ENCODE results near the gene ABO.
"Not testable (repeated sequence)": the region's sequence is repeated elsewhere in the genome, so short reads cannot be mapped to it uniquely, and the experiment has no call there.

ABO gene

DNA sequence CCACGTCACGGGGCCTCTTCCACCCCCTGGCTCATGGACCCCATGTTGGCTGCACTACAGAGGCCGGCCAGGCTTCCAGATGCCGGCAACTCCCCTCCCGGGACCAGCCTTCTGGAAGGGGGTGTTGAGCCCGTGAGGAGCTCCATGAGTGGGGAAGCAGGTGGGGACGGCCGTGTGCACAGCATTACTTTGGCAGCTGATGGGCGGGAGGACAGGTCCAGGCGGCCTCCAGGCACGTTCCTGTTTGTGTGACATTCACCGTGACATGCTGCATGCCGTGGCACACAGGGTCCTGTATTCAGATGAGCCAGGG, 29.1 kb upstream of the ABO start:
- Mint-ChIP-seq H3K27ac (no peak overlapping the region), H3K36me3 (no peaks in the 10 kb centered on the region), H3K4me3 (no peak overlapping the region), H3K27me3 (peaks cover 11% of the 10 kb centered on the region), H3K9me3 (no peaks in the 10 kb centered on the region), H3K4me1 (no peaks in the 10 kb centered on the region)
- DNase-seq (ENCODE audit: low spot score in 2 of 2) (no peak), ATAC-seq (ENCODE audit: low read depth) (no peak)

DNA sequence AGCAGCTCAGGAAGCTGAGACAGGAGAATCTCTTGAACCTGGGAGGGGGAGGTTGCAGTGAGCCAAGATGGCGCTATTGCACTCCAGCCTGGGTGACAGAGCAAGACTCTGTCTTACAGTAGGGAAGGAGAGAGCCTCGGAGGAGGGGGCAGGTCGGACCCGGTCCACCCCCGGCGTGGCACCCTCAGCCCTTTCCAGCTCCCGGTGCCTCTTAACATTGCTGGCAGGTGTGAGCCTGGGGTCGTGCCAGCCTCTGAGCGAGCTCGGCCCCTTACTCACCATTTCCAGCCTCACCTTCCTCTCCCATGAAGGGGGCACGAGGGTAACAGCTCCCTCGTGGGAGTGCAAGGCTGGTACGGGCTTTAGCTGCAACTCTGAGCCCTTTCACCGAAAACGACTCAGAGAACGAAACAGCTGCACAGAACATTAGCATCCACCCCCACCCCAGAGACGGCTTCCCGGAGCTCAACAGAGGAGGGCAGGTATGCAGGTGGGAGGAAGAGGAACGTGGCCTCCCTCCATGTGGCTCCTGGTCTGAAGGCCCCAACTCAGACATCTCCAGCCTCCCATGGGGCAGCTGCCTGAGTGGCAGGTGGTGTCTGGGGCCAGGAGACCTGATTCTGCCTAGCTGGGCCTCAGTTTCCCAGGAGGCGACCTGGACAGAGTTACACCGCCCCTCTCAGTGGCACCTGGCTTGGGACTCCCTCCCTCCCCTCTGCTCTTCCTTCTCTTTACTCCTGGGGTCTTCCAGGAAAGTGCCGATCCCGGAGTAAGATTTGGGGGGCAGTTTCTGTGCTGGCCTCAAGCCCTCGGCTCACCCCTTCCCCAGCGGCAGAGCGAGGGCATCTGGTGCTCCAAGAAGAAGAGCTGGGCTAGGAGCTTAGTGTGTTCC, 28.5 kb upstream of the ABO start:
- DNase-seq (ENCODE audit: low spot score in 2 of 2) (no peak), ATAC-seq (ENCODE audit: low read depth) (no peak)
- no peaks in the 10 kb centered on the region for H3K4me1 Mint-ChIP-seq
- no peaks in the 10 kb centered on the region for H3K36me3 Mint-ChIP-seq
- no peaks in the 10 kb centered on the region for H3K9me3 Mint-ChIP-seq
- peaks cover 9% of the 10 kb centered on the region for H3K27me3 Mint-ChIP-seq
- H3K27ac Mint-ChIP-seq, result no peak overlapping the region
- H3K4me3 Mint-ChIP-seq, result no peak overlapping the region

DNA sequence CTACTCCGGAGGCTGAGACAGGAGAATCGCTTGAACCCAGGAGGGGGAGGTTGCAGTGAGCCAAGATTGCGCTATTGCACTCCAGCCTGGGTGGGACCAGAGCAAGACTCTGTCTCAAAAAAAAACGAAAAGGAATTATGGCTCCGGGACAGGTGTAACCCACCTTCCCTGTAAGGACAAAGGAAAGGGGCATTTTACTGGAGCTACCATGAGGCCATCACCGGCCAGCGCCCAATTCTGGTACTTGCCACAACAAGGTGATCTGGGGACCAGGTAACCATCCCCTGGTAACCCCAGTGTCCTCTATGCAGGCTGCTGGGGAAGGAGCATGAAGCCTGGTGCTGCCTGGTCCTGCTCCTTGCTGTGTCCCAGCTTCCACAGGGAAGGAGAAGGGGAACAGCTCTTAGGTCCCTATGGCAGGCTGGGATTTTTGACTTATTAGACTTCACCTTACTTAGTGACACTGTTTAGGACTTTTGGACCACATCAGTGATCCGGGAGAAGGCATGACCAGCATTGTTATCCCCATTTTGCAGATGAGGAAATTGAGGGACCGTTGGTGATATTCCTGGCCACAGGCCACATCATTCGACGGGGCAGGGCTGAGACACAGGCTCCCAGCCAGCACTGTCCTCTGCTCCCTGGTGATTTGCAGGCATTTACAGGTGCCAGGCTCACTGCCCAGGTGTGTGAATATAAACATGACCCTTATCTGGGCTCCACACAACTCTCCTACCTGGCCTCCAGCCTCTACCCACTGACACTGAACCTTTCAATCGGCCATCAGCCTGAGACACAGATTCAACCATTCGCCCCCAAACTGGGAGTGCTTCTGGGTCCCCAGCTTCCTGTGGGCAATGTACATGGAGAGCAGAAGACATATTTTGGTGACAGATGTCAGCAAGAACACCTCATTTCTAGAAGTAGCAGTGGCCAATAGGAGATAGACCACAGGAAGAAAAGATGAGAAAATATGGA, 26.5 kb upstream of the ABO start:
- Mint-ChIP-seq H3K9me3 (no peaks in the 10 kb centered on the region), H3K4me1 (no peaks in the 10 kb centered on the region), H3K27ac (no peak overlapping the region), H3K27me3 (peaks cover 1% of the 10 kb centered on the region), H3K36me3 (no peaks in the 10 kb centered on the region), H3K4me3 (no peak overlapping the region)
- no peak for ATAC-seq (ENCODE audit: low read depth)
- no peak for DNase-seq (ENCODE audit: low spot score in 2 of 2)

DNA sequence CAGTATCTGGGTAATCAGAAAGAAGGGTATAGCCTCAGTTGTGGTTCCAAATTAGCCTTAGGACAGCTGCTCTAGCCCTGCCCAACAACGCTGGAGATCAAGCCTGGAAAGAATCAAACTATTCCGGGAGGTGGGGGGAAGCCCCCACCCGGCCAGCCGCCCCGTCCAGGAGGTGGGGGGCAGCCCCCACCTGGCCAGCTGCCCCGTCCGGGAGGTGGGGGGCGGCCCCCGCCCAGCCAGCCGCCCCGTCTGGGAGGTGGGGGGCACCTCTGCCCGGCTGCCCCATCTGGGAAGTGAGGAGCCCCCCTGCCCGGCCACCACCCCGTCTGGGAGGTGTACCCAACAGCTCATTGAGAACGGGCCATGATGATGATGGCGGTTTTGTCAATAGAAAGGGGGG, 25.0 kb upstream of the ABO start:
- H3K9me3 Mint-ChIP-seq; ATAC-seq (ENCODE audit: low read depth); H3K4me3 Mint-ChIP-seq: not testable (repeated sequence)

DNA sequence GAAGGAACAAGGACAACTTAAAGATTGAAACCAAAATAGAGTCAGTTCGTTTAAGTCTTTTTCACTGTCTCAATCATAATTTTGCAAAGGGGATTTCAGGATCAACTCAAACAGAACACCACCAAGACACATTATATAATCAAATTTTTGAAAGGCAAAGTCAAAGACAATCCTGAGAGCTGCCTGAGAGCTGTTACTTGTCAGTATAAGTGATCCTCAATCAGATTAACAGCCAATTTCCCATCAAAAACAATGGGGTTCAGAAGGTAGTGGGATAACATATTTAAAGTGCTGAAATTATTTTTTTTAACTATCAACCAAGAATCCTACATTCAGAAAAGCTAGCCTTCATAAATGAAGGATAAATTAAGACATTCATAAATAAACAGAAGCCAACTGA, 19.3 kb upstream of the ABO start:
- ATAC-seq (ENCODE audit: low read depth) (no peak), DNase-seq (ENCODE audit: low spot score in 2 of 2) (no peak)
- Mint-ChIP-seq H3K27ac (no peak overlapping the region), H3K9me3 (peaks cover 10% of the 10 kb centered on the region), H3K27me3 (peaks cover 9% of the 10 kb centered on the region), H3K36me3 (peaks cover 6% of the 10 kb centered on the region), H3K4me3 (no peak overlapping the region), H3K4me1 (no peaks in the 10 kb centered on the region)

More for the DNA sequence above, 25.0 kb upstream of the ABO start:
- H3K27me3 Mint-ChIP-seq; DNase-seq (ENCODE audit: low spot score in 2 of 2); H3K27ac Mint-ChIP-seq; H3K36me3 Mint-ChIP-seq; H3K4me1 Mint-ChIP-seq: not testable (repeated sequence)

DNA sequence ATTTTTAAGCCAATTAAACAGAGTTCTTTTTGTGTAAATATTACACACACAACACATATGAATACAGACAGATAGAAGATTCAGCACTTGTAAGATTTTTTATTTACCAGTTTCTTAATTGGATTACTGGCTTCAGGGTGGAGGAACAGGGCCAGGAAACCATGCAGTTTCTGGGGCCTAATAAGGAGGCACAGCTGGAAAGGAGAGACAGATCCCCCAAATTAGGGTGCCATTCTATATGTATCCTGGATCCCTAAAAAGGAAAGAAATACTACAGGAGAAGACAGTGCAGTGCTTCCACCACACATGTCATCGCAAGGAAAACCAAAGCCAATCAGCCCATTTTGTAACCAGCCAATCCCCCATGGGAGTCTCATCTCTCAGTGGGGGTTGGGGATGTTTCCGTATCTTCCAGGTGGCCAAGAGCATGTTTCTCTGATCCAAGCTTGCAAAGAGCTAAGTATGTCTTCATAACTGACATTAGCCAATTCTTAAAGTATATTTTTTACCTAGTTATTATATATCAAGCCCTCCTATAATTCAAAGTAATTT, 15.8 kb upstream of the ABO start:
- no peak for ATAC-seq (ENCODE audit: low read depth)
- Mint-ChIP-seq H3K27me3 (peaks cover 9% of the 10 kb centered on the region), H3K9me3 (peaks cover 12% of the 10 kb centered on the region), H3K4me3 (no peak overlapping the region), H3K36me3 (peaks cover 6% of the 10 kb centered on the region), H3K4me1 (no peaks in the 10 kb centered on the region), H3K27ac (no peak overlapping the region)
- DNase-seq (ENCODE audit: low spot score in 2 of 2), result no peak

DNA sequence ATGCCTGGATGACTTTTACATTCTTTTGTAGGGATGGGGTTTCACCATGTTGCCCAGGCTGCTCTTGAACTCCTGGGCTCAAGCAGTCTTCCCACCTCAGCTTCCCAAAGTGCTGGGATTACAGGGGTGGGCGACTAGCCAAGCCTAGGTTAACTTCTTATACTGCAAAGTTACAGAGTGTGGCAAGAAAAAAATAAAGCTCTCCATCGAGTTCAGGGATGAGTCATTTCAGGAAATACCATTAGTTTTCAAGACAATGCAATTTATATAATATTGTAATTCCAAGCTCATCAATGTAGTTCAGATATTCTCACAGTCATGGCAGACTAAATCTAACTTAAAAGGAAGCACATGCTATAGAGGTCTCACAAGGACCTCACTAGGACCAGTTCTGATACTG, 11.5 kb upstream of the ABO start:
- Mint-ChIP-seq H3K4me3 (no peak overlapping the region), H3K36me3 (peaks cover 4% of the 10 kb centered on the region), H3K27ac (no peak overlapping the region), H3K27me3 (peaks cover 3% of the 10 kb centered on the region), H3K4me1 (no peaks in the 10 kb centered on the region), H3K9me3 (peaks cover 9% of the 10 kb centered on the region)
- ATAC-seq (ENCODE audit: low read depth) (no peak), DNase-seq (ENCODE audit: low spot score in 2 of 2) (no peak)

DNA sequence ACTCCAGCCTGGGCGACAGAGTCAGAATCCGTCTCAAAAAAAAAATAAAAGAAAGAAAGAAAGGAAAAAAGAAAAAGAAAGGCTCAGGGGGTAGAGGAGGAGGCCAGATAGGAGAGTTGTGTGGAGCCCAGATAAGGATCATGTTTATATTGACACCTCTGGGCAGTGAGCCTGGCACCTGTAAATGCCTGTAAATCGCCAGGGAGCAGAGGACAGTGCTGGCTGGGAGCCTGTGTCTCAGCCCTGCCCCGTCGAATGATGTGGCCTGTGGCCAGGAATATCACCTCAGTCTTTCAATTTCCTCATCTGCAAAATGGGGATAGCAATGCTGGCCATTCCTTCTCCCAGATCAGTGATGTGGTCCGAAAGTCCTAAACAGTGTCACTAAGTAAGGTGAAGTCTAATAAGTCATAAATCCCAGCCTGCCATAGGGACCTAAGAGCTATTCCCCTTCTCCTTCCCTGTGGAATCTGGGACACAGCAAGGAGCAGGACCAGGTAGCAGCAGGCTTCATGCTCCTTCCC, 10.3 kb upstream of the ABO start:
- DNase-seq (ENCODE audit: low spot score in 2 of 2) (no peak), ATAC-seq (ENCODE audit: low read depth) (no peak)
- Mint-ChIP-seq H3K36me3 (peaks cover 4% of the 10 kb centered on the region), H3K27me3 (peaks cover 3% of the 10 kb centered on the region), H3K27ac (no peak overlapping the region), H3K4me3 (no peak overlapping the region), H3K9me3 (peaks cover 9% of the 10 kb centered on the region), H3K4me1 (no peaks in the 10 kb centered on the region)

DNA sequence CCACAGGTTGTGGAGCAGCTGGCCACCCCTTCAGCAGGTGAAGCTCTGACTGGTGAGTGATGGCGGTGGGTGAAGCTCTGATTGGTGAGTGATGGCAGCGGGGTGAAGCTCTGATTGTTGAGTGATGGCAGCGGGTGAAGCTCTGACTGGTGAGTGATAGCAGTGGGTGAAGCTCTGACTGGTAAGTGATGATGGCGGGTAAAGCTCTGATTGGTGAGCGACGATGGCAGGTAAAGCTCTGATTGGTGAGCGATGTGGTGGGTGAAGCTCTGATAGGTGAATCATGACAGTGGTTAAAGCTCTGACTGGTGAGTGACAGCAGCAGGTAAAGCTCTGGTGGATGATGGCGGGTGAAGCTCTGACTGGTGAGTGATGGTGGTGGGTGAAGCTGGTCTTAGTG, 9.4 kb upstream of the ABO start:
- no peak for DNase-seq (ENCODE audit: low spot score in 2 of 2)
- no peaks in the 10 kb centered on the region for H3K36me3 Mint-ChIP-seq
- H3K4me1 Mint-ChIP-seq, result no peaks in the 10 kb centered on the region
- H3K4me3 Mint-ChIP-seq, result no peak overlapping the region
- H3K27ac Mint-ChIP-seq, result no peak overlapping the region
- no peak for ATAC-seq (ENCODE audit: low read depth)
- peaks cover 5% of the 10 kb centered on the region for H3K27me3 Mint-ChIP-seq
- peaks cover 2% of the 10 kb centered on the region for H3K9me3 Mint-ChIP-seq

DNA sequence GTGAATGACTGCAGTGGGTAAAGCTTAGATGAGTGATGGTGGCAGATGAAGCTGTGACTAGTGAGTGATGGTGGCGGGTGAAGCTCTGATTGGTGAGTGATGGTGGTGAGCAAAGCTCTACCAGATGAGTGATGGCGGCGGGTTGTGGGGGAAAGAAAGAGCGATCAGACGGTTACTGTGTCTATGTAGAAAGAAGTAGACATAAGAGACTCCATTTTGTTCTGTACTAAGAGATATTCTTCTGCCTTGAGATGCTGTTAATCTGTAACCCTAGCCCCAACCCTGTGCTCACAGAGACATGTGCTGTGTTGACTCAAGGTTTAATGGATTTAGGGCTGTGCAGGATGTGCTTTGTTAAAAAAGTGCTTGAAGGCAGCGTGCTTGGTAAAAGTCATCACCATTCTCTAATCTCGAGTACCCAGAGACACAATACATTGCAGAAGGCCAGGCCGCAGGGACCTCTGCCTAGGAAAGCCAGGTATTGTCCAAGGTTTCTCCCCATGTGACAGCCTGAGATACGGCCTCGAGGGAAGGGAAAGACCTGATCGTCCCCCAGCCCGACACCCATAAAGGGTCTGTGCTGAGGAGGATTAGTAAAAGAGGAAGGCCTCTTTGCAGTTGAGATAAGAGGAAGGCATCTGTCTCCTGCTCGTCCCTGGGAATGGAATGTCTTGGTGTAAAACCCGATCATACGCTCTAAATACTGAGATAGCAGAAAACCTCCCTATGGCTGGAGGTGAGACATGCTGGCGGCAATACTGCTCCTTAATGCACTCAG, 8.4 kb upstream of the ABO start:
- not testable (repeated sequence) for ATAC-seq (ENCODE audit: low read depth); H3K27me3 Mint-ChIP-seq; H3K9me3 Mint-ChIP-seq; DNase-seq (ENCODE audit: low spot score in 2 of 2); H3K27ac Mint-ChIP-seq; H3K36me3 Mint-ChIP-seq; H3K4me1 Mint-ChIP-seq; H3K4me3 Mint-ChIP-seq

DNA sequence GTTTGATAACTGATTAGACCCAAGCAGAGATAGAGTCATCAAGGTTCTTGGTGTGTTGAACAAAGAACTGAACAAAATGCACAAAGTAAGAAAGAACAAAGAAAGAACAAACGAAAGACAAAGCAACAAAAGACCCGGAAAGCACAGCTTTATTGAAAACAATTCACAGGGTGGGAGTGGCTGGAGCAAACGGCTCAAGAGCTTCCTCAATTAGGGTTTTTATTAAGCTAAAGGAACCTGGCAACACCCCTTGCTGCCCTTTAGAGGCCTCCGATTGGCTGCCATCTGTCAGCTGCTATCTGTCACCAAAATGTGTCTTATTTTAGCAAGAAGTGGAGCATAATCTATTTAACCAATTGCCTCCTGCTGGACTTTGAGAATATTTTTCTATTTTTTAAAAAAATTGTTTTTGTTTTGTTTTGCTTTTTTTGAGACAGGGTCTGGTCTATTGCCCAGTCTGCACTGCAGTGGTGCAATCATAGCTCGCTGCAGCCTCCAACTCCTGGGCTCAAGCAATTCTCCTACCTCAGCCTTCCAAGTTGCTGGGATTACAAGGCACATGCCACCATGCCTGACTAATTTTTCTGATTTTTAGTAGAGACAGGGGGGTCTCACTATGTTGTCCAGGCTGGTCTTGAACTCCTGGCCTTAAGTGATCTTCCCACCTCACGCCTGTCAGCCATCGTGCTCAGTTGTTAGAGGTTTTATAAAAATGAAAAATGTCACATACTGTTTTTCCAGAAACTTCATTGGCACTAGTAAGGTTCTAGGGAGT, 7.7 kb upstream of the ABO start:
- ATAC-seq (ENCODE audit: low read depth) (peak; percentile 34), DNase-seq (ENCODE audit: low spot score in 2 of 2) (no peak)
- H3K36me3 Mint-ChIP-seq, result no peaks in the 10 kb centered on the region
- peaks cover 5% of the 10 kb centered on the region for H3K27me3 Mint-ChIP-seq
- H3K9me3 Mint-ChIP-seq, result no peaks in the 10 kb centered on the region
- H3K4me3 Mint-ChIP-seq, result no peak overlapping the region
- no peaks in the 10 kb centered on the region for H3K4me1 Mint-ChIP-seq
- no peak overlapping the region for H3K27ac Mint-ChIP-seq

DNA sequence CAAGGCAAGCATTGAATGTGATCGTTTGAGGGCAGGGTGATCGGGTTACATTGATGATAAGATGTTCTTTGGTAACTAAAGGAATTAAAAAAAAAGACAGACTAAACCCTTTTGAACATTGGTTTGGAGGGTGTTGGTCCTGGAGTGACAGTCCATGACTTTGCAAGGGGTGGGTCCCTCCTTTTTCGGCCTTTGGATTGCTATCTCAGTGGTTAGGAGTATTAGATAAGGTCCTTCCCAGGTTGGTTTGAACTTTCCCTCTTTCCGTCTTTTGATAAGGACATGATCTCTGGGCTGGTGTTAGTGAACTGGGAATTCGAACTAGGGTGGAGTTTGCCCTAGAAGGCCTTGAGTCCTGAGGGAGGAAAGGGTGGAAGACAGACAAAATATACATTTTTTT, 5.4 kb upstream of the ABO start:
- ATAC-seq (ENCODE audit: low read depth) (no peak), DNase-seq (ENCODE audit: low spot score in 2 of 2) (no peak)
- Mint-ChIP-seq H3K27ac (no peak overlapping the region), H3K4me1 (no peaks in the 10 kb centered on the region), H3K27me3 (peaks cover 8% of the 10 kb centered on the region), H3K4me3 (no peak overlapping the region), H3K9me3 (peaks cover 3% of the 10 kb centered on the region), H3K36me3 (peaks cover 3% of the 10 kb centered on the region)
